PC-9 (cell line): ENCODE results near the gene LVRN. TPM values are rescaled to one million over a fixed set of nuclear protein-coding genes. Genes with fewer than 3 reads are reported as not detected.

Experiments
- BruUV-seq: library from RNA; stranded (reverse); fragments of 400-500 nt; replicated peaks from 2 replicates; lab custom pipeline; 2021; lab: Mats Ljungman, UMichigan
- CTCF ChIA-PET: fragments of 300-600 bp; sonication (Branson Sonifier 250); formaldehyde crosslinking; loops from one replicate; lab custom pipeline; 2022; ENCODE audit warnings: antibody characterized with exemption; lab: Charles Lee
- POLR2A ChIA-PET: fragments of 300-600 bp; sonication (Branson Sonifier 250); formaldehyde crosslinking; loops from one replicate; lab custom pipeline; 2022; ENCODE audit warnings: antibody characterized with exemption; ENCODE audit not compliant: unreplicated experiment; lab: Charles Lee
- DNase-seq, 2 experiments: peaks; one replicate each; pipeline versions ENCODE4 v3.0.0 to v3.0.0-alpha.2; 2015 to 2022; ENCODE audit warnings: mixed read lengths in 1 of 2
- H2AFZ ChIP-seq: fragments of 200-600 bp; sonication (generic); 2 replicates; pipeline ENCODE4 v1.8.1; 2017; ENCODE audit warnings: antibody characterized with exemption
- H3F3A ChIP-seq: fragments of 200-600 bp; sonication (generic); 2 replicates; pipeline ENCODE4 v1.8.1; 2017; ENCODE audit warnings: antibody characterized with exemption, mild to moderate bottlenecking, low read depth; ENCODE audit not compliant: insufficient read depth
- H3K27ac ChIP-seq: fragments of 200-600 bp; sonication (generic); 2 replicates; pipeline ENCODE4 v1.6.1; 2016; ENCODE audit warnings: mixed run types
- H3K27me3 ChIP-seq: fragments of 200-600 bp; sonication (generic); 2 replicates; pipeline ENCODE4 v1.6.1; 2016; ENCODE audit warnings: low read depth, mixed run types; ENCODE audit not compliant: insufficient read depth
- H3K36me3 ChIP-seq: fragments of 200-600 bp; sonication (generic); 2 replicates; pipeline ENCODE4 v1.6.1; 2016; ENCODE audit warnings: low read depth, mixed run types
- H3K4me1 ChIP-seq: fragments of 200-600 bp; sonication (generic); replicated peaks from 2 replicates; pipeline ENCODE4 v1.6.1; 2016; ENCODE audit warnings: mixed run types; ENCODE audit not compliant: insufficient read depth
- H3K4me2 ChIP-seq: fragments of 200-600 bp; sonication (generic); 2 replicates; pipeline ENCODE4 v1.6.1; 2017; ENCODE audit warnings: mixed run types
- H3K4me3 ChIP-seq: fragments of 200-600 bp; sonication (generic); 2 replicates; pipeline ENCODE4 v1.6.1; 2016; ENCODE audit warnings: mixed run types
- H3K79me2 ChIP-seq: fragments of 200-600 bp; sonication (generic); 2 replicates; pipeline ENCODE4 v1.6.1; 2017; ENCODE audit warnings: low read depth, mixed run types
- H3K9me2 ChIP-seq: fragments of 200-600 bp; sonication (generic); 2 replicates; pipeline ENCODE4 v1.8.1; 2017; ENCODE audit warnings: mild to moderate bottlenecking; ENCODE audit not compliant: insufficient read depth
- H3K9me3 ChIP-seq: fragments of 200-600 bp; sonication (generic); 2 replicates; pipeline ENCODE4 v1.8.1; 2016; ENCODE audit warnings: low read depth; ENCODE audit not compliant: insufficient read depth
- H4K20me1 ChIP-seq: fragments of 200-600 bp; sonication (generic); 2 replicates; pipeline ENCODE4 v1.8.1; 2017; ENCODE audit not compliant: insufficient read depth
- CTCF ChIP-seq: fragments of 200-600 bp; sonication (generic); conservative IDR thresholded peaks from 2 replicates; pipeline ENCODE4 v1.6.1; 2017; ENCODE audit warnings: mixed run types, antibody characterized with exemption, mild to moderate bottlenecking, moderate library complexity
- EZH2 ChIP-seq: fragments of 200-600 bp; sonication (generic); IDR thresholded peaks from 2 replicates; pipeline ENCODE4 v1.8.0; 2017; ENCODE audit warnings: antibody characterized with exemption, low read depth
- intact Hi-C: fragments of 100-400 bp; cut with micrococcal nuclease; formaldehyde crosslinking; loops from one replicate; pipeline ENCODE4 v1.10.0; 2022; ENCODE audit not compliant: unreplicated experiment
- total RNA-seq: library from RNA; stranded (reverse); gene quantifications from 2 replicates; pipeline ENCODE4 v1.2.3, GENCODE V29; 2021

LVRN gene
- total RNA-seq, 1 experiment from 2014 or later, result 0.79 TPM

DNA sequence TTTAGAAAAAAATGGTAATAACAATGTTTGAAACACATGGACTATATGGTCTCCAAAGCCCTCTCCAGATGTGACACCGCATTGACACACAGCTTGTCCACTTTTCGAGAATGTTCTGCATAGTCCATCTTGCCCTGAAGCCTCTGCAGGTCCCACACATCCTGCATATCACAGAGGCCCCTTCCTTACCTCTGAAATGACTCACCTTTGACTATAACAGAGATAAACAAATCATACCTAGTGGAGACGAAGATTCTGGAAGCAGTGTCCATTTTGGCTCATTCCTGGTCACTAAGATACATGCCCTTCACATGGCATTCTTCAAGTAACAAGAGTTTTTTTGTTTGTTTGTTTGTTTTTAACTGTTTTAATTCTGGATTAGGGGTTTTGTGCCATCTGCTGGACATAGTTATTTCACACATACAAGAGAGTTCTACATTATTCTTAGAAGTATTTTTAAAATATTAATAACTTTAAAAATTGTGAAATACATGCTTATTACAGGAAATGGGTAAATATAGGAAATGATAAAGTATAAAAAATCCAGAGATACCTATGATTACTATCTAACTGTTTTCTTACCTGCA lies 75.1 kb downstream of the LVRN start:
- no TSS peak for BruUV-seq
- ChIA-PET CTCF (no interaction called here), POLR2A (no interaction called here)
- no peaks in the 10 kb centered on the region for H3K27me3 ChIP-seq
- no peaks in the 10 kb centered on the region for H3K9me2 ChIP-seq
- no peaks in the 10 kb centered on the region for H3K36me3 ChIP-seq
- H3F3A ChIP-seq, result no peaks in the 10 kb centered on the region
- no peak overlapping the region for H3K4me2 ChIP-seq
- DNase-seq, result no peak
- intact Hi-C loops, result loop anchor here (5.0 to 10.0 kb wide), 2 partner anchors 45 to 143 kb away; no protein-coding TSS in a partner anchor
- TF ChIP-seq CTCF (peak; percentile 48), EZH2 (no peak)
- H4K20me1 ChIP-seq, result no peaks in the 10 kb centered on the region
- no peak overlapping the region for H3K27ac ChIP-seq
- H3K9me3 ChIP-seq, result no peaks in the 10 kb centered on the region
- no peak overlapping the region for H2AFZ ChIP-seq
- H3K79me2 ChIP-seq, result no peaks in the 10 kb centered on the region
- H3K4me1 ChIP-seq, result peaks cover 9% of the 10 kb centered on the region
- H3K4me3 ChIP-seq, result no peak overlapping the region

GRCh38 chr5:116038817-116039216 lies 76.5 kb downstream of the LVRN start:
- no peaks in the 10 kb centered on the region for H3F3A ChIP-seq
- DNase-seq, result no peak
- no peak overlapping the region for H3K27ac ChIP-seq
- TF ChIP-seq EZH2, result no peak
- TF ChIP-seq CTCF, result no peak
- no peaks in the 10 kb centered on the region for H3K27me3 ChIP-seq
- intact Hi-C loops, result loop anchor here (5.0 to 10.0 kb wide), 2 partner anchors 43 to 144 kb away; no protein-coding TSS in a partner anchor
- H4K20me1 ChIP-seq, result no peaks in the 10 kb centered on the region
- H3K4me3 ChIP-seq, result no peak overlapping the region
- H2AFZ ChIP-seq, result no peak overlapping the region; the same call in 1 of the 2 replicates
- ChIA-PET CTCF (no interaction called here), POLR2A (no interaction called here)
- no peaks in the 10 kb centered on the region for H3K9me2 ChIP-seq
- H3K4me2 ChIP-seq, result no peak overlapping the region
- no peaks in the 10 kb centered on the region for H3K79me2 ChIP-seq
- no TSS peak for BruUV-seq
- no peaks in the 10 kb centered on the region for H3K9me3 ChIP-seq
- 0 out of 2 replicates have a peak, but pooled peaks cover 6% of the 10 kb centered on the region for H3K4me1 ChIP-seq
- H3K36me3 ChIP-seq, result no peaks in the 10 kb centered on the region

DNA sequence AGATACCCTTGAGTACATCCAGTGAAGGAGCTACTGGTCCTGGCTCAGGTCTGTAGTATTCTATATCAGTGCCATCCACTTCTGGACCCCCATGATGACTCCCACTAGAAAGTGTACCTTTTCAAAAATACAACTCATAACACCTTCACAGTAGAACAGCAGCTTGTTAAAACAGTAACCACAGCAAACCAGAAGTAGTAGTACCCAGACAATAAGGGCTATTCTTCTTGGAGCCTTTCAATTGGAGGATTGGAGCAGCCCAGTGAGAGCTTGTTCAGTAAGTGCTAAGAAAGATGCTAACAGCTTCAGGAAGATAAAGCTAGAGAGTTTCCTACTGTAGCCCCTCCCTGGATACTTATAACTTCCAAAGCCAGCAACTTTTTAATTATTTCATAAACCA lies 80.1 kb downstream of the LVRN start:
- Histone ChIP-seq H3K36me3 (no peaks in the 10 kb centered on the region), H3K4me3 (no peak overlapping the region), H3K79me2 (no peaks in the 10 kb centered on the region), H2AFZ (no peak overlapping the region), H3K4me1 (0 out of 2 replicates have a peak, but pooled peaks cover 12% of the 10 kb centered on the region), H4K20me1 (no peaks in the 10 kb centered on the region), H3F3A (no peaks in the 10 kb centered on the region), H3K27ac (no peak overlapping the region), H3K9me3 (no peaks in the 10 kb centered on the region), H3K4me2 (no peak overlapping the region), H3K27me3 (no peaks in the 10 kb centered on the region), H3K9me2 (no peaks in the 10 kb centered on the region)
- intact Hi-C loops, result no loop called here
- no TSS peak for BruUV-seq
- ChIA-PET POLR2A (no interaction called here), CTCF (no interaction called here)
- no peak for TF ChIP-seq EZH2
- no peak for TF ChIP-seq CTCF
- DNase-seq, result no peak
